GM18507 (cell line): ENCODE data around the gene SHROOM1.
A peak's percentile ranks its signal among the peaks of the same experiment; 100 is the strongest.

ENCODE experiments used
- DNase-seq: peaks from one replicate; pipeline ENCODE4 v3.0.0; 2011; ENCODE audit warnings: low read depth; ENCODE audit not compliant: insufficient read length; ENCODE audit errors: extremely low spot score
- FAIRE-seq: peaks from 2 replicates; lab custom pipeline; 2011; peaks lifted over from hg19 to GRCh38; lab: Jason Lieb, UNC

SHROOM1 gene

GRCh38 chr5:132826424-132827082 is 3.9 kb downstream of the SHROOM1 start:
- DNase-seq = no peak
- no peak for FAIRE-seq

GRCh38 chr5:132825834-132826391 is 4.5 kb downstream of the SHROOM1 start:
- no peak for DNase-seq
- FAIRE-seq = no peak

GRCh38 chr5:132825033-132825833 is 5.2 kb downstream of the SHROOM1 start:
- DNase-seq (no peak), FAIRE-seq (no peak)

GRCh38 chr5:132824426-132824825 is 6.0 kb downstream of the SHROOM1 start:
- no peak for DNase-seq
- FAIRE-seq = no peak

GRCh38 chr5:132823481-132824050 is 6.9 kb downstream of the SHROOM1 start:
- DNase-seq (no peak), FAIRE-seq (no peak)

- FAIRE-seq (no peak), DNase-seq (no peak)
These were observed 7.6 kb downstream of the SHROOM1 start for GRCh38 chr5:132822650-132823480.

- DNase-seq = no peak
These were observed 8.7 kb downstream of the SHROOM1 start for GRCh38 chr5:132821791-132822190.

GRCh38 chr5:132821350-132821749 is 9.1 kb downstream of the SHROOM1 start:
- DNase-seq = no peak
- no peak for FAIRE-seq

More at GRCh38 chr5:132821791-132822190, 8.7 kb downstream of the SHROOM1 start:
- FAIRE-seq = no peak

- peak; percentile 81 for DNase-seq
- peak; percentile 92 for FAIRE-seq
These were observed 10.2 kb downstream of the SHROOM1 start for GRCh38 chr5:132820162-132820754.

- no peak for FAIRE-seq
- DNase-seq = no peak
These were observed 11.0 kb downstream of the SHROOM1 start for GRCh38 chr5:132819468-132819867.

- DNase-seq = no peak
- FAIRE-seq = no peak
These were observed 13.4 kb downstream of the SHROOM1 start for GRCh38 chr5:132817011-132817410.

GRCh38 chr5:132816554-132816953 is 13.9 kb downstream of the SHROOM1 start:
- no peak for DNase-seq
- FAIRE-seq = no peak

- FAIRE-seq = no peak
- DNase-seq = no peak
These were observed 14.4 kb downstream of the SHROOM1 start for GRCh38 chr5:132816083-132816482.

- DNase-seq (no peak), FAIRE-seq (no peak)
These were observed 15.0 kb downstream of the SHROOM1 start for GRCh38 chr5:132815454-132815853.

- DNase-seq (no peak), FAIRE-seq (no peak)
These were observed 15.7 kb downstream of the SHROOM1 start for GRCh38 chr5:132814503-132815294.

GRCh38 chr5:132813599-132814502 is 16.6 kb downstream of the SHROOM1 start:
- DNase-seq = peak; percentile 30

GRCh38 chr5:132812781-132813598 is 17.5 kb downstream of the SHROOM1 start, which contains the start of gene SOWAHA:
SOWAHA (plus strand) TSS chr5:132813302; CDS start chr5:132813622, 320 bp downstream.
- FAIRE-seq = no peak

More at GRCh38 chr5:132813599-132814502, 16.6 kb downstream of the SHROOM1 start:
- no peak for FAIRE-seq

More at GRCh38 chr5:132812781-132813598, 17.5 kb downstream of the SHROOM1 start, which contains the start of gene SOWAHA:
- DNase-seq = no peak
